BE2C (cell line): Measurements from ENCODE around the gene EHMT2.
A peak's percentile ranks its signal among the peaks of the same experiment; 100 is the strongest.
"Not testable (repeated sequence)": the region's sequence is repeated elsewhere in the genome, so short reads cannot be mapped to it uniquely, and the experiment has no call there.

Experiments
- DNase-seq: peaks from one replicate; pipeline ENCODE4 v3.0.0-alpha.2; 2020
- H3K27me3 ChIP-seq: fragments of 250-450 bp; sonication (Bioruptor Pico); 2 replicates; pipeline ENCODE4 v1.5.1; 2020; ENCODE audit warnings: mild to moderate bottlenecking
- H3K36me3 ChIP-seq: fragments of 250-450 bp; sonication (Bioruptor Pico); 2 replicates; pipeline ENCODE4 v1.5.1; 2020; ENCODE audit warnings: mild to moderate bottlenecking
- H3K4me1 ChIP-seq: fragments of 250-450 bp; sonication (Bioruptor Pico); 2 replicates; pipeline ENCODE4 v1.5.1; 2020
- H3K4me3 ChIP-seq: 2 replicates; pipeline ENCODE4 v1.5.1; 2011; ENCODE audit warnings: low read depth, low read length
- H3K9me3 ChIP-seq: fragments of 250-450 bp; sonication (Bioruptor Pico); 2 replicates; pipeline ENCODE4 v1.5.1; 2020
- TF ChIP-seq, protein P1 (sequence below): IDR thresholded peaks from 2 replicates; pipeline ENCODE4 v1.5.1; 2012; ENCODE audit warnings: mild to moderate bottlenecking, low read depth, low read length

EHMT2 gene

DNA sequence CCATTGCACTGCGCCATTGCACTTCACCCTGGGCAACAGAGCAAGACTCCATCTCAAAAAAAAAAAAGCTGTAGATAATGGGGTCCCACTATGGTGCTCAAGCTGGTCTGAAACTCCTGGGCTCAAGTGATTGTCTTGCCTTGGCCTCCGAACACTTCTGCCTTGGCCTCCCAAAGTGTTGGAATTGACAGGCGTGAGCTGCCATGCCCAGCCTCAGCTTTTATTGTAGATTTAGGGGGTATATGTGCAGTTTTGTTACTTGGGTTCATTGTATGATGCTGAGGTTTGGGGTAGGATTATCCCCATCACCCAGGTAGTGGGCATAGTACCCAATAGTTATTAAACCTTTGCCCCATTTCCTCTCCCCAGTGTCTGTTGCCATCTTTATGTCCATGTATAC lies 58.5 kb downstream of the EHMT2 start:
- TF ChIP-seq, protein P1, sequence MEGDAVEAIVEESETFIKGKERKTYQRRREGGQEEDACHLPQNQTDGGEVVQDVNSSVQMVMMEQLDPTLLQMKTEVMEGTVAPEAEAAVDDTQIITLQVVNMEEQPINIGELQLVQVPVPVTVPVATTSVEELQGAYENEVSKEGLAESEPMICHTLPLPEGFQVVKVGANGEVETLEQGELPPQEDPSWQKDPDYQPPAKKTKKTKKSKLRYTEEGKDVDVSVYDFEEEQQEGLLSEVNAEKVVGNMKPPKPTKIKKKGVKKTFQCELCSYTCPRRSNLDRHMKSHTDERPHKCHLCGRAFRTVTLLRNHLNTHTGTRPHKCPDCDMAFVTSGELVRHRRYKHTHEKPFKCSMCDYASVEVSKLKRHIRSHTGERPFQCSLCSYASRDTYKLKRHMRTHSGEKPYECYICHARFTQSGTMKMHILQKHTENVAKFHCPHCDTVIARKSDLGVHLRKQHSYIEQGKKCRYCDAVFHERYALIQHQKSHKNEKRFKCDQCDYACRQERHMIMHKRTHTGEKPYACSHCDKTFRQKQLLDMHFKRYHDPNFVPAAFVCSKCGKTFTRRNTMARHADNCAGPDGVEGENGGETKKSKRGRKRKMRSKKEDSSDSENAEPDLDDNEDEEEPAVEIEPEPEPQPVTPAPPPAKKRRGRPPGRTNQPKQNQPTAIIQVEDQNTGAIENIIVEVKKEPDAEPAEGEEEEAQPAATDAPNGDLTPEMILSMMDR: no peak
- Histone ChIP-seq H3K4me1 (no peaks in the 10 kb centered on the region), H3K36me3 (peaks cover 48% of the 10 kb centered on the region), H3K27me3 (no peaks in the 10 kb centered on the region), H3K9me3 (no peaks in the 10 kb centered on the region), H3K4me3 (no peak overlapping the region)
- DNase-seq: no peak

DNA sequence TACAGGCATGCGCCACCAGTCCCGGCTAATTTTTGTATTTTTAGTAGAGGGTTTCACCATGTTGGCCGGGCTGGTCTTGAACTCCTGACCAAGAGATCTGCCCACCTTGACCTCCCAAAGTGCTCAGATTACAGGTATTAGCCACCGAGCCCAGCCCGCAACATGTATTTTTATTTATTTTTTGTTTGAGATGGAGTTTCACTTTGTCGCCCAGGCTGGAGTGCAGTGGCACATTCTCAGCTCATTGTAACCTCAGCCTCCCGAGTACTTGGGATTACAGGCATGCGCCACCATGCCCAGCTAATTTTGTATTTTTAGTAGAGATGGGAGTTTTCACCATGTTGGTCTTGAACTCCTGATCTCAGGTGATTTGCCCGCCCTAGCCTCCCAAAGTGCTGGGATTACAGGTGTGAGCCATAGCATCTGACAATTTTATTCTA lies 59.4 kb downstream of the EHMT2 start:
- not testable (repeated sequence) for H3K27me3 ChIP-seq, DNase-seq, H3K4me1 ChIP-seq, H3K9me3 ChIP-seq
- Histone ChIP-seq H3K36me3 (peaks cover 48% of the 10 kb centered on the region), H3K4me3 (peak overlapping the region; percentile 100)

DNA sequence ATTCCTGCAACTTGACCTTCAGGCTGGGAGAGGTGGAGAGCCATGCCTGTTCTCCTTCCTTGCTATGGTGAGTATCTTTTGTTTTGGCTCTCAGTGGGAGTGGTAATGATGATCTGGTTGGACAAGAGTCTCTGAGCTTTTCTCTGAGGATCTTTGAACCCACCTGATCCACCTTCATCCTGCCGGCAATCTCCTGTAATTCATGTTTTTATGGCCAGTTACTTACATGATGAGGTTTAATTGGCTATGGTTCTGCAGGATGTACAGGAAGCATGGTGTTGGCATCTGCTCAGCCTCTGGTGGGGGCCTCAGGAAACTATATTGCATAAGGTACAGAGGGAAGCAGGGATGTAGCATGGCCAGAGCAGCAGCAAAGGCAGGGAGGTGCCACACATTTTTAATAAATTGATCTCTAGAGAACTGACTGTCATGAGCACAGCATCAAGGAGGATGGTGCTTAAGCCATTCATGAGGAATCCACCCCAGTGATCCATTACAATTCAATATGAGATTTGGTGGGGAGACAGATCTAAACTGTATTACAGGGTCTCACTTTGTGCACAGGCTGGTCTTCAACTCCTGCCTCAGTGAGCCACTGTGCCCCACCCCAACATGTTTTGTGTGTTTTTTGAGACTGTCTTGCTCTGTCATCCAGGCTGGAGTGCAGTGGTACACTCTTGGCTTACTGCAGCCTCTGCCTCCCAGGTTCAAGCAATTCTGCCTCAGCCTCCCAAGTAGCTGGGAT lies 60.0 kb downstream of the EHMT2 start:
- TF ChIP-seq, protein P1: no peak
- DNase-seq: no peak
- Histone ChIP-seq H3K4me1 (no peaks in the 10 kb centered on the region), H3K4me3 (peak overlapping the region; percentile 100), H3K27me3 (no peaks in the 10 kb centered on the region), H3K9me3 (no peaks in the 10 kb centered on the region), H3K36me3 (peaks cover 48% of the 10 kb centered on the region)

DNA sequence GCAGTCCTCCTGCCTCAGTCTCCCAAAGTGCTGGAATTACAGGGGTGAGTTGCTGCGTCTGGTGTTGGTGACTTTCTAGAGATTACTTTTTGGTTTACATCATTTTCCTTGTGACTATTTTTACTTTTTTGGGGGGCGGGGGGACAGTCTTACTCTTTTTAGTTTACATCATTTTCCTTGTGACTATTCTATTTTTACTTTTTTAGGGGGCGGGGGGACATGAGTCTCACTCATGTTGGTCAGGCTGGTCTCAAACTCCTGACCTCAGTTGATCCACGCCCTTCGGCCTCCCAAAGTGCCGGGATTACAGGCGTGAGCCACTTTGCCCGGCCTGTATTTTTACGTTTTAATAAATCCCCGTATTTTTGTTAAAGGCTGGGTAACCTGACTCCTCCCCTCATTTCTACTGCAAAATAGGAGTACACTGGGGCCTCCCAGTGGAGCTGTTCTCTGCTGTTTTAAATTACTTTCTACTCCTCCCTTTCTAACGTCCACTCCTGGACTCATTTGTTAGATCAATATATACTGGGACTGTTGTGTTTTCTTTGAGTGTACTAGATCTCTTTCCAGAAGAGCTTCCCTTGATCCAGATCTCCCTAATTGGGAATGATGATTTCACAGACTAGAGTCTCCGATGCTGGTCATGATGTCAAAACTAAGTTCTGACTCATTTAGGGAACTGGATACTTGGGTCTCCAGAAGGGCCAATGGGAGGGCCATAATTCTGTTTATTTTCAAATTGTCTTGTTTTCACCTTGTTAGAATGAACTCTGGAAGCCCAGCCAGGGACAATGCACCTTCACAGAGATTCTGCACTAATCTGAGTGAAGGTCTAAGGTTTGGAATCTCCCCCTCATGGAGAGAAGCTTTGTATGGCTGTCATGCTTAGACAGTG lies 60.8 kb downstream of the EHMT2 start:
- Histone ChIP-seq H3K9me3 (no peaks in the 10 kb centered on the region), H3K36me3 (peaks cover 48% of the 10 kb centered on the region), H3K27me3 (no peaks in the 10 kb centered on the region), H3K4me3 (peak overlapping the region; percentile 100), H3K4me1 (no peaks in the 10 kb centered on the region)
- TF ChIP-seq, protein P1: no peak
- no peak for DNase-seq

DNA sequence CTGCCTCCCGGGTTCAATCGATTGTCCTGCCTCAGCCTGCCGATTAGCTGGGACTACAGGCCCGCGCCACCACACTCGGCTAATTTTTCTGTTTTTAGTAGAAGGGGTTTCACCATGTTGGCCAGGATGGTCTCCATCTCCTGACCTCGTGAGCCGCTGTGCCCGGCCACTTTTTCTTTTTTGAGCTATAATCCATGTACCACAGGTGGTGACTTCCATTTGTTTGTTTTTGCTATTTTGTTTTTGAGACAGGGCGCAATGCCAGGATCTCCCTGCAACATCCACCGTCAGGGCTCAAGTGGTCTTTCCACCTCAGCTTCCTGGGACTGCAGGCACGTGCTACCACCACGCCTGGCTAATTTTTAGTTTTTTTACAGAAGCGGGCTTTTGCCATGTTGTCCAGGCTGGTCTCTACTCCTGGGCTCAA lies 61.4 kb downstream of the EHMT2 start:
- Histone ChIP-seq H3K9me3 (no peaks in the 10 kb centered on the region), H3K4me3 (peak overlapping the region; percentile 100), H3K4me1 (no peaks in the 10 kb centered on the region), H3K27me3 (no peaks in the 10 kb centered on the region), H3K36me3 (peaks cover 48% of the 10 kb centered on the region)
- no peak for DNase-seq
- TF ChIP-seq, protein P1: no peak

DNA sequence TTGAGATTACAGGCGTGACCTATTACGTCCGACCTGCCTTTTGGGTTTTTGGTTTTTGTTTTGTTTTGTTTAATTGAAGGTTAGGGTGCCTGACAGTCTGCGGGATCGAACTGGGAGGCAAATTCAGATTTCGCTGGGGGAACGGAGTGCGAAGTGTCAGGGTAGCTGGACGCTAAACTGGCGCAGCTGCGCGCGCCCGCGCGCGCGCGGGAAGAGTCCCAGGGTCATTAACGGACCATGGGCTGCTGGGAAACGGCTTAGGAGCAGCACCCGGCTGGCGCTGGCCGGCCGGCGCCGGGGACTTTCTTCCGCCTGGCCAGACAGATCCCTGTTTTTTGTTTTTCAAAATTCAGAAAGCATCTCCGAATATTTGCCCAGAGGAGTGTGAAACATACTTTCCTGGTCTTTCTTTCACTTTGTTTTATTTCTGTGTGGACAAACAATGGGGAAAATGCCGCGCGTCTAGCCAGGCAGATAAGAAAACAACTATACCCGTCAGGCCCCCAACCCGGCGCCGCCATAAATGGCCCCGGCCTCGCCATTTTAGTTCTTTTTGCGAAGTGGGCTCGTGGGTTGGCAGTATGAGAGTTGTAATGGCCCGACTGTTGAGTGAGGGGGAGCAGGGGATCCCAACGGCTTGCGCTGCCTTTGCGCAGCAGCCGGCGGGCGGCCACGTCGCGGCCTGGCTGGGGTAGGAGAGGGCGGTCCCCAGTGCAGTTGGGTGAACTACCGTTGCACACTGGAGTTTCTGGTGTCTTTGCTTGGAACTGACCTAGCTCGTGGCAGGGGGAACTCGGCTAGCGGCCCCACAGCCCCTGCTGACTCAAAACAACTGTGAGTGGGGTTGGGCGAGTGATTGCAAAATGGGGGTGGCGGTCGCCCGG lies 62.9 kb downstream of the EHMT2 start:
- TF ChIP-seq, protein P1: no peak
- DNase-seq: peak; percentile 92
- no peaks in the 10 kb centered on the region for H3K4me1 ChIP-seq
- peak overlapping the region; percentile 100 for H3K4me3 ChIP-seq
- no peaks in the 10 kb centered on the region for H3K9me3 ChIP-seq
- H3K36me3 ChIP-seq: peaks cover 41% of the 10 kb centered on the region
- H3K27me3 ChIP-seq: no peaks in the 10 kb centered on the region
